Fibroblast of skin of right quadriceps (primary cell): ENCODE data around the gene TLR10.
A peak's percentile ranks its signal among the peaks of the same experiment; 100 is the strongest.
"Not testable (repeated sequence)": the region's sequence is repeated elsewhere in the genome, so short reads cannot be mapped to it uniquely, and the experiment has no call there.

Source experiments
- DNase-seq: peaks from one replicate; pipeline ENCODE4 v3.0.0-alpha.2; 2013

The TLR10 gene, protein sequence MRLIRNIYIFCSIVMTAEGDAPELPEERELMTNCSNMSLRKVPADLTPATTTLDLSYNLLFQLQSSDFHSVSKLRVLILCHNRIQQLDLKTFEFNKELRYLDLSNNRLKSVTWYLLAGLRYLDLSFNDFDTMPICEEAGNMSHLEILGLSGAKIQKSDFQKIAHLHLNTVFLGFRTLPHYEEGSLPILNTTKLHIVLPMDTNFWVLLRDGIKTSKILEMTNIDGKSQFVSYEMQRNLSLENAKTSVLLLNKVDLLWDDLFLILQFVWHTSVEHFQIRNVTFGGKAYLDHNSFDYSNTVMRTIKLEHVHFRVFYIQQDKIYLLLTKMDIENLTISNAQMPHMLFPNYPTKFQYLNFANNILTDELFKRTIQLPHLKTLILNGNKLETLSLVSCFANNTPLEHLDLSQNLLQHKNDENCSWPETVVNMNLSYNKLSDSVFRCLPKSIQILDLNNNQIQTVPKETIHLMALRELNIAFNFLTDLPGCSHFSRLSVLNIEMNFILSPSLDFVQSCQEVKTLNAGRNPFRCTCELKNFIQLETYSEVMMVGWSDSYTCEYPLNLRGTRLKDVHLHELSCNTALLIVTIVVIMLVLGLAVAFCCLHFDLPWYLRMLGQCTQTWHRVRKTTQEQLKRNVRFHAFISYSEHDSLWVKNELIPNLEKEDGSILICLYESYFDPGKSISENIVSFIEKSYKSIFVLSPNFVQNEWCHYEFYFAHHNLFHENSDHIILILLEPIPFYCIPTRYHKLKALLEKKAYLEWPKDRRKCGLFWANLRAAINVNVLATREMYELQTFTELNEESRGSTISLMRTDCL

DNA sequence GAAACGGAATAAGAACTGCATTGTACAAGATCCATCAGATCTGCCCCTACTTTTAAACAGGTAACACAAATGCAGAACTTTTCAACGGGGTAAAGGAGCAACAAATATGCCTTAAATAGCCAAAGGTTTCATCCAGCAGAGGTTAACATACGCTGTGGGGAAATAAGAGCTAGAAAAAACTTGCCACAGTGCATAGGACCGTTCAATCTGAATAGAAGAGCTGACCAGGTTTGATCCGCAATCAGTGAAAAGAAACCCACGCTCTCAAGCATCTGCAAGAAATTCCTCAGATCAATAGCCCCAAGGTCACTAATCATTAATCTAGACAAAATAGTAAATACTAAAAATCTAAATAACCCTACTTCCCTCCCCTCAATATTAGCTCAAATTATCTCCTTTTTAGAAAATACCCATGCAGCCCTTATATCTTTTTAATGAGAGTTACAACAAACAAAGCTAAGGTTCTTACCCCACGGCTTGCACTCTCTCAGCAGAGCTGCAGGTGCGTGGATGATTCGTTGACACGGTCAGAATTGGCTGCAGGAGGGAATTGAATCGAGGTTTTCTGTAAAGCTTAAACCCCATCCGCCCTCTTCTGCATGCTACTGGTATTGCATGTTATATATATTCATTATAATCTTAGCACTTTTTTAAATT lies at the start of gene TLR10:
Gene TLR10, minus strand, starts transcription at position 539 of the 657 bp plus-strand sequence. CDS start 7,400 bp downstream, outside the sequence.
- DNase-seq, result peak; percentile 32

DNA sequence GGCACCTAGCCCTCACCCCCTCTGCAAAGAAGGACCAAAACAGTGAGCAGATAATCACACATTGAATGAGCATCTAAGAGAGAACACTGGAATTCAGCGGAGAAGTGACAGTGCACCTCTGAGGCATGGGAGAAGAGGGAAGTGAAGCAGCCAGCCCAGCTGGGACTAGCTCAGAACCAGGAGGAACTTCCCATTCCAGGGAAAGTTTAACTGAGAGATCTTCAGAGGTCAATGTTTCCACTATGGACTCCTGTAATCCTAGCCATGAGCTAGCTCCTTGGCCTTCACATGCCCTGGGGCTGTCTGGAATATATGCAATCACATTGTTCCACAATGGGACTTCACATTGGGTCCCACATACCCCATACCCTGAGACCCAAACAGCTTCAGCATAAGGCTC lies 49.4 kb upstream of the TLR10 start:
- no peak for DNase-seq

DNA sequence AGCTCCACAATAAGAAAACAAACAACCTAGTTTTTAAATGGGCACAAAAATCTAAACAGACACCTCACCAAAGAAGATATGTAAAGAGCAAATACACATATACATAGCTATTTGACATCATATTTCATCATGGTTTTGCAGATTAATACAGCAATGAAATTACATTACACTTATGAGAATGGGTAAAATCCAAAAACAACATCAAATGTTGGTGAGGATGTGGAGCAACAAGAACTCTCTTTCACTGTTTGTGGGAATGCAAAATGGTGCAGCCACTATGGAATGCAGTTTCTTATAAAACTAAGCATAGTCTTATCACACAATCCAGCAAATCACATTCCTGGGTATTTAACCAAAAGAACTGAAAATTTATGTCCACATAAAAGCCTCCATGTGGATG lies 48.9 kb upstream of the TLR10 start:
- DNase-seq, result no peak

DNA sequence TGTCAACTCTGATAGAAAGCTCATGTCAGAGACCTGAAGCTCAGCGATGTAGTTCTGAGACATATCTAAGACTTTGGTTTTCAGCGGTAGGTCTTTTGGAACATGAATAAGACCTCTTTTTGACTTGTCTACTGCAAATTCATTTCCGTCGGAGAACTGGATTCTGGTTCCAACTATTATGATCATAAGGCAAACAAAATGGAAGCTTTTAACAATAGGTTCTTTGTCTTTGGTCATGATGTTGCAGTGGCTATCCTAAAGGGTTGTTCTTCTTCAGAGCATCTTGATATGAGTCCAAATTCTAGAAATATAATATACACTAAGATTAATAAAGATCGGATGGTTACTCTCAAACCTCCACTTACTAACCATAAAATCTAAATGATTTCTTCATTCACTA lies 46.4 kb upstream of the TLR10 start:
- DNase-seq, result no peak

DNA sequence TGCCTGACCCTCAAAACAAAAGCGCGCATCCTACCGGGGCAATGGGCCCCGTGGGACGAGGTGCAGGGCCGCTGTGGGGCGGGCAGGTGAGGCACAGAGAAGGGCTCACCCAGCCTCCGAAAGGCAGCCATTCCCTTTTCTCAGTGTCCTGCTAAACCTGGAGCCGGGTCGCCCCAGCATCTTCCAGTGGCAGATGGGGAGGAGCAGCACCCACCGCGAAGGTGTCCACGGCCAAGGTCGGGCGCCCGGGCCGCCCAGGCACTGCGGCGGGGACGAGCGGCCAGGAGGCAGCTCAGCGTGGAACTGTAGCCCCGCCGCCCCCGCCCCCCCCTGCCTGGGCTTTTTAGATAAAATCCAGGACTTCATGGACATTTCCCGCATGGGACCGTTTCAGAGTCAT lies 41.0 kb upstream of the TLR10 start:
- no peak for DNase-seq

DNA sequence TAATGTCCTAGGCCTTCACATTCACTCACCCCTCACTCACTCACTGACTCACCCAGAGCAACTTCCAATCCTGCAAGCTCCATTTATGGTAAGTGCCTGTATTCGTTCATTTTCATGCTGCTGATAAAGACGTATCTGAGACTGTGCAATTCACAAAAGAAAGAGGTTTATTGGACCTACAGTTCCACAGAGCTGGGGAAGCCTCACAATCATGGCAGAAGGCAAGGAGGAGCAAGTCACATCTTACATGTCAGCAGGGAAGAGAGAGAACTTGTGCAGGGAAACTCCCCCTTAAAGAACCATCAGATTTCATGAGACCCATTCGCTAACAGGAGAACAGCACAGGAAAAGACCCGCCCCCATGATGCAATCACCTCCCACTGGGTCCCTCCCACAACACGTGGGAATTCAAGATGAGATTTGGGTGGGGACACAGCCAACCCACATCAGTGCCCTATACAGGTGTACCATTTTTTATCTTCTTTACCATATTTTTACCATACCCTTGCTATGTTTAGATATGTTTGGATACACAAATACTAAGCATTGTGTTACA lies 40.0 kb upstream of the TLR10 start:
- no peak for DNase-seq

DNA sequence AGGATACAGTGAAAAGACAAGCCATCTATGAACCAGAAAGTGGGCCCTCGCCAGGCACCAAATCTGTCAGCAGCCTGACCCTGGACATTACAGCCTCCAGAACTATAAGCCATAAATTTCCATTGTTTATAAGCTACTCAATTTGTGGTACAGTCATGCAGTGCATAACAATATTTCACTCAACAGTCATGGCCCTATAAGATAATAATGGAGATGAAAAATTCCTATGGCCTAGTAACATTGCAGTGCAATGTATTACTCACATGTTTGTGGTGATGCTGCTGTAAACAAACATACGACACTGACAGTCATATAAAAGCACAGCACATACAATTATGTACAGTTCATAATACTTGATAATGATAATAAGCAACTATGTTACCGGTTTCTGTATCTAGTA lies 38.9 kb upstream of the TLR10 start:
- peak; percentile 22 for DNase-seq

DNA sequence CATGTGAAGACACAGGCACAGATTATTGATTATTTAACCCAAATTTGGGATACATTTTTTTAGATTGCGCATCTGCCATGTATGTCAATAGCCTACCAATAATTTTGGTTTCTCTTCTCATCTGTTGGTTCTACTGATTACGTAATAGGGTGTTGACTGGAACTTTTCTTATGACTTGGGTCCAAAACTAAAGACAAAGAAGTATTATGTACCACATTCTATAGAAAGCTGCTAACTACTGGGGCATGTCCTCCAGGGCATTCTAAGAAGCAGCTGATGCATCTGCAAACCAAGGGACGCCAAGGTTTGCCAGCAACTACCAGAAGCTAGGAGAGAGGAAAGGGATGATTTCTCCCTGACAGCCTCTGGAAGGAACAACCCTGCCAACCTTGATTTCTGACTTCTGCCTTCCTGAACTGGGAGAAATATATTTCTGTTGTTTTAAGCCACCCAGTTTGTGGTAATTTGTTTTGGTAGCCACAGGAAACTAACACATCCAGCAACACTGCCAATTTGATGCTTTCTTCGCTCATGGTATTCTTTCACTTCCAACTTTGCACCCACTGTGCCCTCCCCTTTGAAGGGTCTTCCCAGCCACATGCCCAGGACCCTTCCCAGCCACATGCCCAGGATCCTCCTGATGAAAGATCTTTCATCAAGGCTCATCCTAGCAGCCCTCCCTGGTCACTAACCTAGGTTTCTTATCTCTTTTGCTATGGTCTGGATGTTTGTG lies 37.7 kb upstream of the TLR10 start:
- DNase-seq, result no peak

DNA sequence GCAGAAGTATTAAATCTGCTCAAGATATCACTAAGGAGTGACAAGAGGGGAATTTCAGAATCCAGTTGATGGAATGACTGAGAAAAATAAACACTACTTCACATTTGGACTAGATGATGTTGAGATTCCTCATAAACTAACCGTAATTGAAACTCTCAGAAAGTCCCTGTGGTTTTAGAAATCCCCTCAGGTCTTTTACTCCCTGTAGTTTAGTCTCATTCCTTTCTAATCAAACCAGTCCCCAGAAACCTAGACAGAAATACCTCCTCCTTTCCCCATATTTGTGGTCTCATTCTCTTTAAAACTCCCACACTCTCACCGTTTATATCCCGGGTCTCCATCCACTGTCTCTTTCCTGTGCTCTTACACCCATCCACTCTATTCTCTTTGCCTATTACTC lies 36.8 kb upstream of the TLR10 start:
- peak; percentile 18 for DNase-seq

DNA sequence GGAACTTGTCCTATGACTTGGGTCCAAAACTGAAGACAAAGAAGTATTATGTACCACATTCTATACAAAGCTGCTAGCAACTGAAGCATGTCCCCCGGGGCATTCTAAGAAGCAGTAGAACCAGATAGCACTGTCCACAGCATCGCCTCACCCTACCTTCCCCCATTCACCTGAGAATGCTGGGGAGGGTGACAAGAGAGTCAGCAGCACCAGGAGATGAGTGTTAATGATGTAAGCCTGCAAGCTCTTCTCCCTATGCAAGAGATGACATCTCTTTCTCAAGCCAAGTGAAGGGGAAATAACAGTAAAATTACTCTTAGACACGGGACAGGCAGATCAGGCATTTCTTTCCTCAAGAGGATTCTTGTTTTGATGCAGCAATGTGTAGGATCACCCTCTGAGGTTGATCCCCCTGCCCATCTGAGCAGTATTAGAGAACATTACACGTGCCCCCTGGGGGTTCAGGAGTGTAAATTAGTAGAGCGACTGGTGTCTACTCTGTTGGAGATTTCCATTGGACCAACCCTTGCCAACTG lies 35.7 kb upstream of the TLR10 start:
- no peak for DNase-seq

DNA sequence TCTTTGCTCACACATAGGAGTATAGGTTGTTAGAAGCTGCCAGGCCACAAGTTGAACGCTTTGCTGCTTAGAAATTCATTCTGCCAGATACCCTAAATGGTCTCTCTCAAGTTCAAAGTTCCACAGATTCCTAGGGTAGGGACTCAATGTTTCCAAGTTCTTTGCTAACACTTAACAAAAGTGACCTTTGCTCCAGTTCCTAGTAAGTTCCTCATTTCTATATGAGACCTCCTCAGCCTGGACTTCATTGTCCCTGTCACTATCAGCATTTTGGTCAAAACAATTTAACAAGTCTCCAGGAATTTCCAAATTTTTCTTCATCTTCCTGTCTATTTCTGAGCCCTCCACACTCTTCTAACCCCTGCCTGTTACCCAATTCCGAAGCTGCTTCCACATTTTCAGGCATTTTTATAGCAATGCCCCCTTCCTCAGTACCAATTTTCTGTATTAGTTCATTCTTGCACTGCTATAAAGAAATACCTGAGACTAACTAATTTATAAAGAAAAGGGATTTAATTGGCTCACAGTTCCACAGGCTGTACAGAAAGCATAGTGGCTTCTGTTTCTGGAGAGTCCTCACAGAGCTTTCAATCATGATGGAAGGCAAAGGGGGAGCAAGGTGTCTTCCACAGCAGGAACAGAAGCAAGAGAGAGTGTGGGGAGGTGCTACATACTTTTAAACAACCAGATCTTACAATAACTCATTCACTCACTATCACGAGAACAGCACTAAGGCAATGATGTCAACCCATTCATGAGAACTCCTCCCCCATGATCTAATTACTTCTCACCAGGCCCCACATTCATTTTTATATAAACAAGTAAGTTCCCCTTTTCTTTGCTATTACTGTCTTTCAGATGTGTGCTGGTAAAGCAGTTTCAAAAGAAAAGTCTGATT lies 33.3 kb upstream of the TLR10 start:
- DNase-seq, result no peak

DNA sequence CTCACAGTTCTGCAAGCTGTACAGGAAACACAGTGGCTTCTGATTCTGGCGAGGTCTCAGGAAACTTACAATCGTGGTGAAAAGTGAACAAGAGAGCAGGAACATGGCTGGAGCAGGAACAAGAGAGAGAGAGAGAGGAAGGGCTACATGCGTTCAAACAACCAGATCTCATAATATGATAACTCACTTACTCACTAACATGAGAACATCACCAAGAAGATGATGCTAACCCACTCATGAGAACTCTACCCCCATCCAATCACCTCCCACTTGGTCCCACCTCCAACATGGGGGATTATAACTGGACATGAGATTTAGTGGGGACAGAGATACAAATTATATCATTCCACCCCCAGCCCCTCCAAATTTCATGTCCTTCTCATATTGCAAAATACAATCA lies 31.6 kb upstream of the TLR10 start:
- DNase-seq, result no peak

DNA sequence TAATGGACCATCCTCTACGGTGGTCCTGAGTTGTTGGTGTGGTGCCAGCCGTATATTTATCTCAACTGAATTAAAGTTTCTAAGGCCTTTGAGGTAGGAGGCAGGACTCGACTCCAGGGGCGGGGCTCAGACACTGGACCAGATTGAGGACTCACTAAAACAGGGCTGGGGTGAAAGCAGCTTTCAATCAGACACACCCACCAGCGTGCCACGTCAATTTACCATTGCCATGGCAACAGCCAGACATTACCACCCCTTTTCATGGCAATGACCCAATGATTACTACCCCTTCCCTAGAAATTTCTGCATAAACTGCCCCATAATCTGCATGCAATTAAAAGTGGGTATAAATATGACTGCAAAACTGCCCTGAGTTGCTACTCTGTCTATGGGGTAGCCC lies 28.5 kb upstream of the TLR10 start:
- no peak for DNase-seq

DNA sequence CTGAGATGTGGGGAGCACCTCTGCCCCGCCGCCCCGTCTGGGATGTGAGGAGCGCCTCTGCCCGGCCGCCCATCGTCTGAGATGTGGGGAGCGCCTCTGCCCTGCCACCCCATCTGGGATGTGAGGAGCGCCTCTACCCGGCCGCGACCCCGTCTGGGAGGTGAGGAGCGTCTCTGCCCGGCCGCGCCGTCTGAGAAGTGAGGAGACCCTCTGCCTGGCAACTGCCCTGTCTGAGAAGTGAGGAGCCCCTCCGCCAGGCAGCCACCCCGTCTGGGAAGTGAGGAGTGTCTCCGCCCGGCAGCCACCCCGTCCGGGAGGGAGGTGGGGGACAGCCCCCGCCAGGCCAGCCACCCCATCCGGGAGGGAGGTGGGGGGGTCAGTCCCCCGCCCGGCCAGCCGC lies 24.7 kb upstream of the TLR10 start:
- not testable (repeated sequence) for DNase-seq

DNA sequence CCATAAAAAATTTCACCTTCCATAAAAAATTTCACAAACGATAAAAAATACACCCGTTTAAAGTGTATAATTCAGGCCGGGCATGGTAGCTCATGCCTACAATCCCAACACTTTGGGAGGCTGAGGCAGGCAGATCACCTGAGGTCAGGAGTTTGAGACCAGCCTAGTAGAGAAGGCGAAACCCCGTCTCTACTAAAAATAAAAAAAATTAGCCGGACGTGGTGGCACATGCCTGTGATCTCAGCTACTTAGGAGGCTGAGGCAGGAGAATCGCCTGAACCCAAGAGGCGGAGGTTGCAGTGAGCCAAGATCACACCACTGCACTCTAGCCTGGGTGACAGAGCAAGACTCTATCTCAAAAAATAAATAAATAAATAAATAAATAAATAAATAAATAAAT lies 23.5 kb upstream of the TLR10 start:
- not testable (repeated sequence) for DNase-seq

DNA sequence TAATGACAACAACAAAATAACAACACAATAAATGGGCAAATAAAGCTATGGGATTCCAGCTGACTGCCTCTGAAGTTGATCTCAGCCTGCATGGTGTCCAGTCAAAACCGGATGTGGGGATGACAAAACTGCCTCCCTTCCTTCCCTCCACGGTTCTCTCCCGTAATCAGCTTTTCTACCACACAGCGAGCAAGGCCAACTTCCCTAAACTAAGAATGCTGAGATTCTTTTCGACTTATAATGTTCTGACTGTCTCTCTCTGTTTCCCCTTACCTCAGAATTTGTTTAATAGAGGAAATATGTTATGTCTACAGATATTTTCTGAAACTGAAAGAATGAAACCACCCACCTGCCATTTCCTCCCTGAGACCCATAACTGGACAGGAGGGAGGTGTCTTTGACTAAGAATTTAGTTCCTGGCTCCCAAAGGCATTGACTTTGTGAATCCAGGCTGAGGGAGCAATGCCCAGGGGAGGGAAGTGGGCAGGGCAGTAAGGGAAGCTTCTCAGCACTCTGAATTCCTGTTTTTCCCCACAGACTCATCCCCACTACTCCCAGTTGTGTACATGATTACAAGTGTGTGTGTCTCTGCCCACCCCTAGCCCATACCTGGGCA lies 22.8 kb upstream of the TLR10 start:
- DNase-seq, result no peak

DNA sequence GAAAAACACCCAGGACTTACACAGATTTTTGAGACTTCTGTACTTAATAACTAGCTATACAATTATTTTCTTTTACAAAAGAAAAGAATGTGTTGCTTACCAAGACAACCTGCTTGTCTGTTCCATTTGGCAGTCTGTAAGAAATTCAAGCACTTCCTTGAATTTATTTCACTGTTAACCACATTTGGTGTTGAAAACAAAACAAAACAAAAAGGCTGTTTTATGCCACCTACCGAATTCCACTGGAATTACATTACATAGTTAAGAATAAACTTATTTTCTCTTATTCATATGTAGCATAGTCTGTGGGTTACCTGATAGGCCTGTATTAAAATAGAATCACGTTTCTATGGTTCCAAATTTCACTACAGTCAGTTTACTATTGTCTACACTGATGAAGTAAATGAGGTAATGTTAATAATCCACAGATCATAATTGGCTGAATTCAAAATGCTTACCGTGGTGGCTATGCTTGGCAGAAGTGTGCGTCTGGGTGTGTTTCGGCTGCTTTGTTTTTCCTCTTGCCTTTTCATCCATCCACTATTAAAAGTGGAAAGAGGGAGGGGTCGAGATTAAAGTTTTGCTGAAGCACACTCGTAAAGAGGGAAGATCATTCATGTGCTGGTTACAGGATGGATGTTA lies 22.0 kb upstream of the TLR10 start, which contains the start of gene TLR1:
Gene TLR1, minus strand, starts transcription at position 138 of the 642 bp plus-strand sequence. CDS start 5,960 bp downstream, outside the sequence.
- peak; percentile 49 for DNase-seq

DNA sequence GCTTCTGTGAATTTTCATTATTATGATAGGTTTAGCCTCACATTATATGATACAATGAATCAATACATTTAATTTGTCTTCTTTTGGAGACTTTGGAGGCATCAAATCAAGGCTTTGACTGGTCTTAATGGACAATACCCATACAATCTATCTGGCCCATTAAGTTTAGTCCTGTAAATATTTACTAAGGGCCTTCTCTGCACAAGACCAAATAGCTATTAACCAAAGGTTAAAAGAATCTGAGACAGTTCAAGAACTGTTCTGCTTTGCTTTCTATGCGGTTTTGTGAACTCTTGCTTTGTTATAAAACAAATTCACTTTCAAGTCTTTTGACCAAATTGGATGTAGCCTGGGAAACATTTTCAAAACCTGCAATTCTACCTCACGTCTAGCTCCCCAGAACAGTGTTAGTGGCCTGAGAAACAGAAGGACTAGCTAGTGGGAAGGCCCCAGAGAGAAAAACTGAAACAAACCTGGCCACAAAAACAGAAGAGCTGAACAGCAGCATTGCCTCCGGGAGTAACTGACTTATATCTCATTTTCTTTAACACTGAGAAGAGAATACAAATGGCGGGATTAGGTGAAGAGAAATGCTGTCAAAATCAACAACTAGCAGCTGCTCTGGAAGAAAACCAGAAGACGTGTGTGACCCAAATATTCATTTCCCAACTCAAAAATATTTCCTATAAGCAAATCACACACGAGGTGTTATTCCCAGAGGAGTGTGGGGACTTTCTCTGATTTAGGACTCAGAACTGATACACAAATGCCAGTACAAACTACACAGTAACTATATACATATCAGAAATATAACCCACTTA lies 21.3 kb upstream of the TLR10 start:
- no peak for DNase-seq
